LoVo (cell line): ENCODE data around the gene CAB39.
"Not testable (repeated sequence)": the region's sequence is repeated elsewhere in the genome, so short reads cannot be mapped to it uniquely, and the experiment has no call there.

ENCODE experiments used
- DNase-seq: peaks from one replicate; pipeline ENCODE4 v3.0.0-alpha.2; 2016; ENCODE audit warnings: low spot score

CAB39 gene

DNA sequence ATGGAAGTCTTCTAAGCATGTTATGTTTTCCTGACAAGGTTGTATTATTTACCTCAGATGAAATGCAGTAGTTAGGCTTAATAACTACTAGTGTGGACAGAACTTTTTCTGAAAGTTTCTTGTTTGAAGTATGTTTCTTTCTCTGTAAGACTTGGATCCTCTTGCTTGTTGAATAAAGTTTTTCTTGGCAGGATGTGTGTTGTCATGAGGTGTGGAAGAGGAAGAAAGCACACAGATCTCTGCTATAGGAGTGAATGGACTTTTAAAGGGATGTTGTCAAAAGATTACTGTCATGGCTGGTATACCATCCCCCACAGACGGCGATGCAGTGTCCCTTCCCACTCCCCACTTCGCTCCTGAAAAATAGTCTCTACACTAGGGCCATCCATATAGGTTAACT, 2.6 kb downstream of the CAB39 start:
- no peak for DNase-seq

DNA sequence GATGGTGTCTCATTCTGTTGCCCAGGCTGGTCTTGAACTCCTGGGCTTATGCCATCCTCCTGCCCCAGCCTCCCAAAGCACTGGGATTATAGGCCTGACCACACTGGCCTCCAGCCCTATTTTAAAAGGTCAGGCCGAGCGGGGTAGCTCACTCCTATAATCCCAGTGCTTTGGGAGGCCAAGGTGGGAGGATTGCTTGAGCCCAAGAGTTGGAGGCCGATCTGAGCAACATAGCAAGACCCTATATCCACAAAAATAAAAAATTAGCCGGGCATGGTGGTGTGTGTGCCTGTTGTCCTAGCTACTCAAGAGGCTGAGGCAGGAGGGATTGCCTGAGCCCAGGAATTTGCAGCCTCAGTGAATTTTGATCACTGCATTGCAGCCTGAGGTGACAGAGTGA, 3.9 kb downstream of the CAB39 start:
- no peak for DNase-seq

DNA sequence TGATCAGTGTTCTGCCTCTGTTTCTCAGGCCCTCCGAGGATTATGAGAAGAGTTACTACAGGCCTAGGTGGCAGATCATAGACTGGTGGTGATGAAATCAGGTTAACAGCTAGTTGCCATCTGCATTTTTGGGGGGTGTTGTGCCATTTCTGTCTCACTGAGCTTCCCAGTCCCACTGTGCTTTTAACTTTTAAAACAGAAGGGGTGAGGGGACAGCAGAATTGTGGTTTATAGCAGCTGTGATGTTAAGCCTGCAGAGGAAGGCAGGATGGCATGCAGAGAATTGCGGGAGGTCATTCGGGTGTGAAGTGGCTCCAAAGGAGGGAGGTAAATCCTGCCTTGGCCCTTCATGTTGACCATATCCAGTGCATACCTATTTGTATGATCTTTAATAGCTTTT, 5.0 kb downstream of the CAB39 start:
- no peak for DNase-seq

DNA sequence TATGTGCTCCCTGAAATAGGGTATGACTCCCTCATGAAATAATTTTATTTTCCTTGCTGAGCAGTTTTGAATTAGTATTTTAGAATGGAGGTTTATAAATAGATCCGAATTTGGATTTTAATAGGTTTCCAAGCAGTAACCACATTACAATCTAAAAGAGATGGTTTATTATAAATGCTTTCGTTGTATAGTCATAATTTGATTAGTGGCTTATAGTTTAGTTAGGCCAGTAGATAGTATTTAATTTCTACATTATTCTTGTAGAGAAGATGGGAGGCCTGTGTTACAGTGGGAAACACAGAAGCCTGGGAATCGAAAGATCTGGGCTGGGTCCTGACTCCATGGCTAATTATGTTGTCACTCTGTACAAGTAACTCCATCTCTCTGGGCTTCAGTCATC, 6.7 kb downstream of the CAB39 start:
- DNase-seq = no peak

DNA sequence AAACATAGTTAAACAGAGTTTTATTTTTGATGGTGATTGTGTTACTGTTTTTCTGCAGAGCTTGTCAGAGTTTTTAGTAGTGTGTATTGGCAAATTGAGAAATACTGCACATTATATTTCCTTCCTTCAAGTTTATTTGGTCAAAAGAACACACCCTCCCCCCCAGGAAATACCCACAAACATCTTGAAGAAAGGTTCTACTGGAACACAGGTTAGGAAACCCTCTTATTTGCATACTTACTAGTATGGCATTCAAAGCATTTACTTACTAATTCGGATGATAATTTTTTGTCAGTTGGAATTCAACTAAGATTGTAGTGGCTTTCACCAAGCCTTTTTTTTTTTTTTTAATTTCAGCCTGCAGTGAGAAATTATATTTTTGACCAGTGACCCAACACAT, 9.1 kb downstream of the CAB39 start:
- DNase-seq = no peak

DNA sequence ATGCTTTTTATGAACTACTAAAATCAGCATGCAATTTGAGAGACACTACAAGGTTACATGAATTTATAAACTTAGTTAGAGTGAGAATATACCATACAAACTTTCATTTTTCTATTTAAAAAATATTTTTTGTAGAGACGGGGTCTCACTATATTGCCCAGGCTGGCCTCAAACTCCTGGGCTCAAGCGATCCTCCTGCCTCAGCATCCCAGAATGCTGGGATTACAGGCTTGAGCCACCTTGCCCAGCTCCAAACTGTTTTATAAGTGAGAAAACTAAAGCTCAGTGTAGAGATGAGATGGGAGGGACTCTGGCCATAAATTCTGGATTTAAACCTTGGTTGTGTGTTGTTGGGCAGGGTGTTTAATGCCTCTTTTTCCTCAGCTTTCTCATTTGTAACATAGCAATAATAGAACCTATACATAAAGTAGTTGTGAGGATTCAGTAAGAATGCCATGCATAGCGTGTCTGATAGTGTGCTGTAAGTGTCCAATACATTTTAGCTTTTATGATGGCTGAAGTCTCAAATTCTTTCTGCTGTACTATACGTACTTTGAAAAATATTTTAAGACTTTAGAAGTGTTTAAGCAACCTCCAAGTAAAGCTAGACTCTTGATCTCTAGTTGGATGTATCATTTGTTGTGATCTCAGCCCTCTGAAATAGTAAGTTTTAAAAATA, 9.7 kb downstream of the CAB39 start:
- no peak for DNase-seq

DNA sequence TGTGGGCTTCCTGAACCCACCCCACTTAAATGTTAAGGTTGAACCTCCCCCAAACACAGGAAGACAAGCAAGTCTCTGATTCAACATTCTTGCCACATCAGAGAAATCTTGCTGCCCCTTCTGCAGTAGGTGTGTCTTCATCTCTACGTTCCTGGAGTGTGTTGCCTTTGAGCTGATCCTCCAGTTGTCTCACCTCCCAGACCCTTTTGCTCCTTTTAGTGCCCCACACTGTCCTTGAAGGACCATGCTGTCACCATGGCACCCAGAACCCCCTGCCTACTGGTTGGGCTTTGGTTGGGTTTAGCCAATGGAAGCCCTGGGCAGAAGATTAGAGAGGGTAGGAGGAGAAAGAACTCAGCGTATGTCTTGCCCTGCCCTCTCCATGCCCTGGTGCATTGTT, 10.7 kb downstream of the CAB39 start:
- DNase-seq = no peak

DNA sequence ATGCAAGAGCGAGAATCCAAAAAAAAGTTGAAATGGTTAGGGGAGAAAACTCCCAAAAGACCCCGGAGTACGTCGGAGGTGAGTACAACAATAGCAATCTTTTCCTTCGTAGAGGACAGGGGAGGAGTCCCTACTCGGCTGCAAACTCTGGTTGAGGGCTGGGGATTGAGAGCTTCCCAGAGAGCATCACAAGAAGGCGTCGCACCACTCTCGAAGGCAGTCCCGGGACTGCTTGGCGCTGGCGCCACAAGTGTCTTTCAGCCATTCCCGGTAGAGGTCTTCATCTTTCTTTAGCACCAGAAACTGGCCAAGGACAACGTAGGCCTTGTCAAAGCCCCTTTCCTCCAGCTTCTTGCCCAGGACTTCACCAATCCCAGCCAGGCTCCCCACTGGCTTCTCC, 12.3 kb downstream of the CAB39 start:
- not testable (repeated sequence) for DNase-seq

DNA sequence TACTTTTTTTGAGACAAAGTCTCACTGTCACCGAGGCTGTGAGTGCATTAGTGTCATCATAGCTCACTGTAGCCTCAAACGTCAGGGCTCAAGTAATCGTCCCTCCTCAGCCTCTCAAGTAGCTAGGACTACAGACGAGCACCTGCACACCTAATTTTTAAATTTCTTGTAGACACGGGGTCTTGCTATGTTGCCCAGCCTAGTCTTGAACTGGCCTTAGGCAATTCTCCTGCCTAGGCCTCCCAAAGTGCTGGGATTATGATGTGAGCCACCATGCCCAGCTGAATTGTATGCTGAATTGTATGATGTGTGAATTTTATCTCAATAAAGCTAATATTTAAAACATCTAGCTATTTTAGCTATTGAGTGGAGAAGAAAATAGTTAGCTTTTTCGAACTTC, 18.9 kb downstream of the CAB39 start:
- DNase-seq = no peak

DNA sequence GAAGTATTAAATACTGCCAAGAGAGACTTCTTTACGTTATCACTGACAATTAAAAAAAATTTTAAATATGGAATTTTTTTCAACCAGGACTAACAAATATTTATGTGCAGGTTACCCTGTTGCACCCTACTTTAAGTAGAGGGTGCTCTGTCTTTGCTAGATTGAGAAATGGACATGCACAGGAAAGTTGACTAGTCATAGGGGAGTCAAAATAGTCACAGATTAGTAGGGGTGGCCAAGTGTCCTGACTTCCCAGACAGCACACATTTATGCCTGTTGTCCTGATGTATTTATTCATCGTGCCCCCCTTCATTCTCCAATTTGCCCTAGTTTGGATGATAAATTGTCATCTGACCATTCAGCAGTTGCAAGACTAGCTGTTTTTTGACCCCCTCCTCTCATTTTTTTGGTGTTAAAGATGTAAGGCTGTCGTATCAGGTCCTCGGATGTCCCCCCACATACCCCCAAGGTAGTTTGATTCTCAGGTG, 20.3 kb downstream of the CAB39 start:
- no peak for DNase-seq

DNA sequence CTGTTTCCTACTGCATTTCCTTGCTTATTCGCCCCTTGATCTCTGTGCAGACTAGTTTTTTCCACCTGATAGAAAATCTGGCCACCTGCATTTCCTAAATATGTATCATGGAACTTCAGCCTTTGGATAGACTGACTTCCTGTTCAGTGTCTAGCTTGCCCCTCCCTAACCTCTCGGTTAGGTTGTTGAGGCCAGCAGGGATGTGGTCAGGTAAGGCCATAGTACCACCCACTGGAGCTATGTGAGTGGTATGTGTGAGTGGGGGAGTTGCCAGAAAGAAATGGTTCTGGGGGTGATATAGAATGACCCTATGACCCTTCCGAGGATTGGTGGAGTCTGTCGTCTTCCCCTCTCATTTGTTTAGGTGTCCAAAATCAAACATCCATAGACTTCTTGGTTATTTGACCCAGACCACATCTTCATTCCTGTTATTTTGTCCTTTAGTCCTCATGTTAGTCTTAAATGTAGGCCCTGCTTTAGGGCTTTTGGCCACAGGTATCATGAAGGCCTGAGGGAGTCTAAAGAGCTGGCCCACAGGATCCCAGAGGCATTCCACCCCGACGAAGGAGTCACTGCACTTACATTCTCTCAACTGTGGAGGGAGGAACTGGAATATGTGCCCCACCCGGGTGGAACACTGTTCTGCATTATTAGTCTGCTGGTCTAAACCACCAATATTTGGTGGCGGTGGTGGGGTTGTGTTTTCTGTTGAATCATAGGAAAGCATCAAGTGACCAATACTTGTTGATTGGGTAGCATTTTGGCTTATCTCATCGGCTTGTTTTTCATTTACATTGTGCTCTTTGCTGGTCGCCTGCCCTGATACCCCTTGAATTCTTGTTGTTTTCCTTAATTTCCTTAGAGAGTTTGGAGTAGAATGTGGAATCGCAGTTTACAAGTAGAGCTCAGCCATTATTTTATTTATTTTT, 21.9 kb downstream of the CAB39 start:
- peak; percentile 9 for DNase-seq

DNA sequence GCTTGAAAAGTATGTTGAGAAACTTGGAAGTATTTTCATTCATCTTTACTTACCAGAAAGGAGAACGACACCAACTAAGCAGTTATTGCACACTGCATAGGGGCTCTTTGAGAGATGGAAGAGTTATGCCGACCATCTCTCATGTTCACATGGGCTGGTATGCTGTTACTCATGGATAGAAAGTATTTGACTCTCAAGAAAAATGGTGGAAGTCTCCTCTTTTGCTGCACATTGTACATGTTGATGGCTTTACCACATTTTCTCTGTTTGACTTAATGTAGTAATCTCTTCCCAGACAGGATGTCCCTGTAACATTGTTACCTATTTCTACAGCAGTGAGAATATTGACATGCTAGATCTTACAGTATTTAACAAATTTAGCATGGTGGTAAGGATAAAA, 23.2 kb downstream of the CAB39 start:
- DNase-seq = no peak

DNA sequence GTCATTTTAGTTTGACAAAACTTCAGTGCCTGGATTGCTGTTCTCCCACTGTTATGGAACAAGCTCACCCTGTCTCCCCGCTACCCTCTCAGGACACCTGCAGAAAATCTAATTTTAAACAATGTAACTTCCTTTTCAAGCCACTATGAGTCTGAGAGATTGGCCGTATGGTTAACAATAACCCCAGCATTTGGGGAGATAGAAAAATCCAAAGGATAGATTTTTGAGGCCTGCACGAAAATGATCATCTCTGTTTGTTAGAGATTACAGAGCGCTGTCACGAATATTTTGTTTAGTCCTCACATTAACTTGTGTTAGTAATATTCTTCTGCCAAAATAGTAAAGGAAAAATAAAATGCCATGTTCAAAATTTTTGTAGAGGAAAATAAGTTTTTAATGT, 24.7 kb downstream of the CAB39 start:
- DNase-seq = no peak

DNA sequence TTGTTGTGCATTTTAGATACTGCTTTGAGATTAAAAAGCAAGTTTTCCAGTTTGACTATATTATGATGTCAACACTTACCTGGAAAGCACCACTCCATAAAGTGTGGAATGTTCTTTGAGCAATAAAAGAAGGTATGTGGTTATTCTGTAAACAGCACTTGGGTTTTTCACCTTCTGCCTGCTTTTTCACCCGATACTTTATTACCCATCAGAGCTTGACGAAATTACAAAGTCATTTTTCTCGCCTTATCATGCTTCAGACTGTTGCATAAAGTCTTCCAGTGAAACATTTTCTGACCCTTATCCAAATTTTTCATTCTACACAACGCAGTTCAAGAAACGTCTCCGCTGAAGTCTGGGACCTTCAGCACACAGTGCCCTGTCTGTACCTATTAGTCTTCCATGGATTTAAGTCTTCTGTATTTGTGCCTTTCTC, 25.2 kb downstream of the CAB39 start:
- peak; percentile 74 for DNase-seq

DNA sequence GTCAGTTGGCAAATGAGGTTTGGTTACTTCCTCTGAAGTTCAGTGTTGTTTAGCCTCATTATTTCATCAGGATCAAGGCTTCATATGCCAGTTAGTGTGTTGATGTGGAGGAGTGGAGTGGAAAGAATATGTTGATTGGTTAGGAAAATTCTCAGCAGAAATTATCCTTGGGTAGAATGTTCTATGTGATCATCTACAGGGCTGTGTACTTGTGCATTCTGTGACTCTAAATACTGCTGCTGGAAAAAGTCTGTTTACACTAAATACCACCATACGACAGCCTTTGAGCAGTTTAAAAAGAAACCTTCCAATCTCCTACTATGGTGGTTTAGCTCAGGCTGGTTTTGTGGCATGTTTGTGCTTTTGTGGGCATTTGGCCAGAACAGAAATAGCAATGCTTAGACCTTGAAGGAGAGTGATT, 25.8 kb downstream of the CAB39 start:
- DNase-seq = no peak

DNA sequence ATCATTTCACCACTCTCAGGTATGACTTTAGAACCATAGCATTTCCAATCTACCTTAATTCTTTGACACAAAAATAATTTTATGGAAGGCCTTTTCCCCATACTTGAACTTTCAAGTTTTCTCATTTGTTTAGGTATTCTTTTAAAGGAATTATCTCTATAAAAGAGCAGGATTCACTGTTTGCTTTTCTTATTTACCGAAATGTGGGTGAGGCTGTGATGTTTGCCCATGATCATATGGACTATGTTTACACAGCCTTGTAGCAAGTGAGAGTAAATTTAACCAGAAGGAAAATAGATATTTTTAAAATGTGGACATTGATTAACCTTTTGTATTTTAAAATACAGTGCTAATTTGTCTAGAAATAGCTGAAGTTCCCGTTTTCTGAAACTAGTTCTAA, 26.3 kb downstream of the CAB39 start:
- peak; percentile 33 for DNase-seq

DNA sequence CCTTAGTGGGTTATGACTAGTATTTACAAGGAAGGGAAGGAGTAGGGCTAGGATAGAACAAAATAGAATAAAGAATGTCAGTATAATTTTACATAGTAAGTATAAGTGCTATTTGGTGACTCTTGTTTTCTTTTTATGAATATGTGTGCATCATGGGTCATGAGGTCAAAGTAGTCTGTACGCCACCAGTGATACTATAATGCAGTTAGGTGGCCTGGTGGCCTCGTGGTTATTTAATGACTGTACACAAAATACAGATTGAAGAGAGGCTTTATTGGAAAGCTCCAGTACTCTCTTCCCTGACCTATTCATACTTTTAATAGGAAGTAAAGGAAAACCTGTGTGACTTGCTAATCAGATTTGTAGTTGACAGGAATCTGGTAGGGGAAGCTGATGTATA, 27.3 kb downstream of the CAB39 start:
- no peak for DNase-seq

DNA sequence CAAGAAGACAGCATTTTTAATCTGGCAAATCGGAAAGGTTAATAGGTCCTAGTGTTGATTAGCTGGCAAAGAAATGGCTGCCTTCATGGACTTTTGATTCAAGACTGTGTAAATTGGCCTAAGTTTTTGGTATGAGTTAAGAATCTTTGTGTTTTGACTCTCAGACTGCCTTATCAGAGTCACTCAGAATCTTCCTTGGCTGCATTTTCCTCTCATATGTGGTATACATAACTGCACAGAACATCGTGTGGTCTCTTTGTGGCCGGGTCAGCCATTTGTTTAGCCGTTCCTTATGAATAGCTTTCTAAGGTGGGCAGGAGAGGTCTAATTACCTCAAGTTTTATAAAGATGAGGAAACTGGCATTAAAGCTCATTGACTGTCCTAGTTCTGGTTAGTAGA, 30.1 kb downstream of the CAB39 start:
- no peak for DNase-seq

DNA sequence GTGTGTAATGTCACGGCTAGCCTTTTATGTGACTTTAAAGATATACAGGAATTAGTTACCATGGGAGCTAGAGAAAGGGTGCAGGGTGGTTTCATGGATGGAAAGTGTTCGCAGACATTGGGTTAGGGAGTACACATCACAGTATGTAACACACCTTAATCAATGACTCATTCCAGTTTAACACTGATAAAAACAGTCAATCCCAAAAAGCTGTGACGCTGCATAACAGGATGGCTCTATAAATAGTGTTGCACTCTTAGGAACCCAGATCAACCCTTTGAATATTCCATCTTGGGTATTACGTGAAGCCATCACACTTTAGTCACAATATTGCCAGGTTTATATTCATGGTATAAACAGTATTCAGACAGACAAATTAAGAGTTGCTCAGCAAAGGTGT, 33.6 kb downstream of the CAB39 start:
- no peak for DNase-seq

DNA sequence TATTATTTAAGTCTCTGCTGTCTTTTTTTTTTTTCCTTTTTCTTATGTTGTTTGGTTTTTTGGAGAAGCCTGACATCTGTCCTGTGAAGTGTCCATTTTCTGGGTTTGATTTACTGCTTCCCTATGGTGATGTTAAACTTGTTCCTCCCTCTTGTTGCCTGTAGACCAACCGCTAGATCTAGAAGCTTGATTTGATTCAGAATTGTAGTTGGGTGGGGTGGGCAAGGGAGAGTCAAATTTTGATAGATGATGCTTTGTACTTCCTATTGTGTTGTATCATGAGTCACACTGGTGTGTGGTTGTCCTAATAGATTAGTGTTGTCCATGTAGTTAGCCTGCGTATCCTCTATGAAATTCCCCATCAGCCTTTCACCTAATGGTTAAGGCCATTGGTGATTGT, 35.4 kb downstream of the CAB39 start:
- no peak for DNase-seq

DNA sequence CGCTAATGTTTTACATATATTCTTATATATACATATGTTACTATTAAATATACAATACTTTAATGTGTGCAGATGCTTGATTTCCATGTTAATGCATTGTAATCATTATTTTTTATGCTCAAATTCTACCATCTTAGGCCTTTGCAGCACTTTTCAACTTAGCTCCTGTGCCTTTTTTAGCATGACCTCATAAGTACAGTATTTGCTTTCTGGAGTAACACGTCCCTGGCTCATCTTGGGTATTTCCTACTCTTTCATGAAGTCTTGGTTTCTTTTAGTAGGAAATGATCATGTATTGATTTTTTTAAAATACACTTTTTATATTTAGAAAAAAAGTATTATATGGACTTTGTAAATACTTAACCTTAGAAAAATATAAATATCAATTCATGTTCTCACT, 36.5 kb downstream of the CAB39 start:
- no peak for DNase-seq

DNA sequence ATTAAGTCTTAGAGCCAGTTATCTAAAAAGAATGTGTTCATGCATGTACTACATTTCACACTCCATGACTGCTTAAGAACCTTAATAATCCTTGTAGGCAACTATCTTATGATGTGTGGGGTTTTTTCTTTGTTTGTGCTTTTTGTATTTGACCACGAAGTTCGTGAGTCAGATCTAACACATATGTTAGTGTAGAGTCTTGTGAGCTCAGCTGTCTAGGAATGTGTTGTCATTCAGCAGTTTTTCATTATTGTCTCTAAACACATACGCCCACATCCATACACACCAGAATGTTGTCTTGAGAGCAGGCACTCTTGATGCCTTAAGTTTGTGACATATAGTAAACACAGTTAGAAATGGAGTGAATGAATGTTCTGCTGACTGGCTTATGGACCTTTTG, 38.4 kb downstream of the CAB39 start:
- DNase-seq = no peak

DNA sequence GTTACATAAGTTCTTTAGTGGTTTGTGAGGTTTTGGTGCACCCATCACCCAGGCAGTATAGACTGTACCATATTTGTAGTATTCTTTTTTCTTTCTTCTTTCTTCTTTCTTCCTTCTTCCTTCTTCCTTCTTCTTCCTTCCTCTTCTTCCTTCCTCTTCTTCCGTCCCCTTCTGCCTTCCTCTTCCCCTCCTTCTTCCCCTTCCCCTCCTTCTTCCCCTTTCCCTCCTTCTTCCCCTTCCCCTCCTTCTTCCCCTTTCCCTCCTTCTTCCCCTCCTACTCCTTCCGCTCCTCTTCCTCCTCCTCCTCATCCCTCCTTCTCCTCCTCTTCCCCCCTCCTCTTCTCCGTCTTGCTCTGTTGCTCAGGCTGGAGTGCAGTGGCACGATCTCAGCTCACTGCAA, 41.6 kb downstream of the CAB39 start:
- DNase-seq = no peak
